T-cell (primary cell): Measurements from ENCODE around the gene TRIM17. TPM values are rescaled to one million over a fixed set of nuclear protein-coding genes. Genes with fewer than 3 reads are reported as not detected.

ENCODE experiments used
- ATAC-seq, 4 experiments: fragments of 200-7000 bp in 3 of 4; fragments of 150-1000 bp in 1 of 4; cut with Tn5 transposase; replicated peaks in 1 of 4; 1 replicate in 3 of 4; 2 replicates in 1 of 4; pipeline ENCODE4 v1.10.0; 2021; ENCODE audit warnings: moderate library complexity in 3 of 4, mild to moderate bottlenecking in 2 of 4, moderate number of reproducible peaks in 1 of 4
- CTCF ChIA-PET, 2 donors: fragments of 300-600 bp; sonication (Branson Sonifier 250); formaldehyde crosslinking; loops; one replicate each; lab custom pipeline; 2022; ENCODE audit warnings: antibody characterized with exemption in 2 of 2; lab: Charles Lee
- POLR2A ChIA-PET, 2 donors: fragments of 300-600 bp; sonication (Branson Sonifier 250); formaldehyde crosslinking; loops; one replicate each; lab custom pipeline; 2022; ENCODE audit warnings: antibody characterized with exemption in 2 of 2; lab: Charles Lee
- DNase-seq, 35 experiments: peaks; one replicate each; pipeline versions ENCODE4 v3.0.0 to v3.0.0-alpha.2; 2013 to 2023
- H3K27ac ChIP-seq: one replicate; pipeline ENCODE4 v1.5.1; 2013; ENCODE audit warnings: low read length
- H3K27me3 ChIP-seq, 2 experiments: replicated peaks in 1 of 2; 1 replicate in 1 of 2; 2 replicates in 1 of 2; pipeline versions ENCODE4 v1.6.1 to v1.7.0; 2013; ENCODE audit warnings: low read length in 1 of 2, mixed read lengths in 1 of 2; ENCODE audit not compliant: control insufficient read depth in 2 of 2, insufficient read depth in 2 of 2; ENCODE audit errors: extremely low read depth in 1 of 2
- H3K36me3 ChIP-seq, 2 donors: 1 replicate in 1 of 2; 2 replicates in 1 of 2; pipeline versions ENCODE4 v1.6.1 to v1.7.0; 2013; ENCODE audit warnings: low read length in 1 of 2; ENCODE audit not compliant: control insufficient read depth in 2 of 2, insufficient read depth in 1 of 2; ENCODE audit errors: extremely low read depth in 1 of 2
- H3K4me1 ChIP-seq, 2 experiments: 1 replicate in 1 of 2; 2 replicates in 1 of 2; pipeline versions ENCODE4 v1.6.1 to v1.7.0; 2013; ENCODE audit warnings: low read length in 2 of 2, mixed read lengths in 1 of 2; ENCODE audit not compliant: insufficient read depth in 2 of 2, control insufficient read depth in 1 of 2; ENCODE audit errors: extremely low read depth in 1 of 2
- H3K4me3 ChIP-seq, 2 donors: 1 replicate in 1 of 2; 2 replicates in 1 of 2; pipeline versions ENCODE4 v1.5.1 to v1.7.0; 2013; ENCODE audit warnings: mild to moderate bottlenecking in 2 of 2, low read length in 1 of 2, moderate library complexity in 1 of 2; ENCODE audit not compliant: control insufficient read depth in 1 of 2; ENCODE audit errors: extremely low read depth in 1 of 2
- H3K9me3 ChIP-seq: 2 replicates; pipeline ENCODE4 v1.7.0; 2013
- H3K27ac Mint-ChIP-seq, 2 donors: one replicate each; pipeline ENCODE4 v1.8.0; 2020 to 2021; ENCODE audit warnings: mild to moderate bottlenecking in 2 of 2, mixed read lengths in 2 of 2
- H3K27me3 Mint-ChIP-seq, 2 donors: one replicate each; pipeline ENCODE4 v1.8.0; 2021 to 2022; ENCODE audit warnings: mixed read lengths in 2 of 2
- H3K36me3 Mint-ChIP-seq: one replicate; pipeline ENCODE4 v1.8.0; 2021; ENCODE audit warnings: mixed read lengths
- H3K4me1 Mint-ChIP-seq, 3 donors: one replicate each; pipeline ENCODE4 v1.8.0; 2020 to 2022; ENCODE audit warnings: mixed read lengths in 3 of 3, mild to moderate bottlenecking in 1 of 3
- H3K4me3 Mint-ChIP-seq, 3 donors: one replicate each; pipeline ENCODE4 v1.8.0; 2020 to 2022; ENCODE audit warnings: mild to moderate bottlenecking in 3 of 3, mixed read lengths in 3 of 3, moderate library complexity in 3 of 3
- H3K9me3 Mint-ChIP-seq, 3 donors: one replicate each; pipeline ENCODE4 v1.8.0; 2020 to 2022; ENCODE audit warnings: mixed read lengths in 3 of 3
- WGBS: methylation state at CpG from one replicate; pipeline ENCODE4 v1.1.5; 2013; ENCODE audit warnings: missing lambda C conversion rate; ENCODE audit not compliant: insufficient coverage; 5-methylcytosine and 5-hydroxymethylcytosine counted together
- total RNA-seq, 35 experiments: library from RNA in 6 of 35; stranded (reverse) in 6 of 35; fragments of 120-200 nt in 1 of 35; gene quantifications; one replicate each; pipeline versions ENCODE4 v1.2.1 to v1.2.4 and lab custom pipeline; 2013 to 2026

Gene TRIM17
- total RNA-seq, 5 donors from 2014 or later (not counting 1 experiment from before 2014, with no cell fraction given) = 0.90 to 4.7 (median 1.7) TPM

DNA sequence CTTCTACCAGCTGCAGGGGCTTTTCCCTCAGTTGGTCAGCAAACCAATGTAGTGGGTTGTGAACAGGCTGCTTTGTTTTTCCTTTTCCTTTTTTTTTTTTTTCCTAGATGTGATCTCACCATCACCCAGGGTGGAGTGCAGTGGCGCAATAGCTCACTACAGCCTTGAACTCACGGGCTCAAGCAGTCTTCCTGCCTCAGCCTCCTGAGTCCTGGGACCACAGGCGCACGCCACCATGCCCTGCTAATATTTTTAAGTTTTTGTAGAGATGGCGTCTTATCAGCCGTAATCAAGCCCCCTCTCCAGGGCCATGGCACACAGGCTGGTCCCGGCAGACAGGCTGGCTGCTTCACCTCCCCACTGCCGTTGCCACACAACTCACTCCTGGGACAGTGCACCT lies 6.6 kb downstream of the TRIM17 start:
- WGBS = 96% methylated on average over 4 of the region's 8 CpGs
- no peaks in the 10 kb centered on the region for H3K9me3 ChIP-seq
- Mint-ChIP-seq H3K4me3 (no peak overlapping the region), H3K9me3 (no peaks in the 10 kb centered on the region), H3K4me1 (peaks cover 8 to 23% (median 19%) of the 10 kb centered on the region in 3 donors), H3K36me3 (no peaks in the 10 kb centered on the region), H3K27ac (peak overlapping the region in 1 of 2 donors; percentile 23), H3K27me3 (no peaks in the 10 kb centered on the region)
- peaks cover 10 to 29% of the 10 kb centered on the region in 2 experiments for H3K4me1 ChIP-seq
- ATAC-seq = no peak
- POLR2A ChIA-PET = no interaction called here
- H3K27me3 ChIP-seq = no peaks in the 10 kb centered on the region
- H3K4me3 ChIP-seq = no peak overlapping the region
- no peaks in the 10 kb centered on the region for H3K36me3 ChIP-seq
- CTCF ChIA-PET = interaction anchor here (0.6 to 0.7 kb wide), 2 partner anchors 88 to 1742 kb away, joined by 3 read pairs; no protein-coding TSS in a partner anchor
- H3K27ac ChIP-seq = no peak overlapping the region
- no peak for DNase-seq

DNA sequence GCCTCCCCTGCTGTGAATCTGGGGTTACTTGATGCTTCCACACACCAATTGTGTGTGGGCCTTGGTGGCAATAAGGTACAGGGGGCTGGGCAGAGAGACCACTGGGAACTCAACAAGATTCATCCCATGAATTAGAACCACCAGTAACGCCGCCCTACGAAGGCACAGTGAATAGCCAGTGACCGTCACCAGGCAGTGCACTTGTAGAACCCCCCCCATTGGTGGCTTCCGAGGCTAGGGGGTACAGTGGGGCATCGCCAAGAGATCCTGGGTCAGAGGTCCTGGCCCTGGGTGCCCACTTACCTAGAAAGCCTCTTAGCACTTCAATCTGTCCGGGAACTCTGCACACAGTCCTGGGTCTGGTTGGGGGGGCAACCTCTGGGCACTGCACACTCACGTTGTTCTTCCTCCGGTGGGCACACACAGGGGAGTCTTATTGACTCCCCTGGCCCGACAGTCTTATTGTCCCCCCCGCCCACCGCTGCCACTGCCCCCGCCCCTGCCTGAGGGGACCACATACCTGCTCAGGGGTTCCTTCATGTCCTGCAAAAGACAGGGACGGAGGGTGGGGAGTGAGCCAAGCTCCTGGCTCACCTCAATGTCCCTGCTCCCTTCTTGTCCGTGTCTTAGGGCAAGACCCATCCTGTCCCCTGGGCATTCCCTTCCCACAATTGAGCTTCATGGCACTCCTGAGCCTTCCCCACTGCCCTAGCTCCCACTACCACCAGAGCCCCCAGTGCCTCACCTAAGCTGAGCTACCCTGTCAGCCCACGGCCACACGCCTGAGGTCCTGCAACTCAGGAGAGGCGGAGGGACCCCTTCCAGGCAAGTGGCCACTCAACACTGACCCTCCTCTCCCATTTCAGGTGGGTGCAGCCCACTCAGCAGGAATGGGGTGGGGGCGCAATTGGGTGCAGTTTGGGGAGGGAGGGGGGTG lies 7.5 kb downstream of the TRIM17 start:
- CTCF ChIA-PET = interaction anchor here in 1 of 2 donors (0.7 kb wide), 1 partner anchor 1741 kb away, joined by 3 read pairs; no protein-coding TSS in a partner anchor
- H3K27me3 Mint-ChIP-seq = no peaks in the 10 kb centered on the region
- Histone ChIP-seq H3K4me1 (peaks cover 18 to 37% of the 10 kb centered on the region in 2 experiments), H3K36me3 (peaks cover 0 to 2% of the 10 kb centered on the region in 2 donors), H3K27ac (no peak overlapping the region), H3K27me3 (no peaks in the 10 kb centered on the region), H3K4me3 (no peak overlapping the region), H3K9me3 (no peaks in the 10 kb centered on the region)
- H3K4me1 Mint-ChIP-seq = peaks cover 17 to 31% (median 28%) of the 10 kb centered on the region in 3 donors
- H3K36me3 Mint-ChIP-seq = no peaks in the 10 kb centered on the region
- POLR2A ChIA-PET = no interaction called here
- ATAC-seq (no peak), DNase-seq (no peak)
- H3K9me3 Mint-ChIP-seq = no peaks in the 10 kb centered on the region
- H3K27ac Mint-ChIP-seq = peak overlapping the region in 1 of 2 donors; percentile 22
- WGBS = 93% methylated on average over 16 of the region's 19 CpGs
- peak overlapping the region; percentile 9 to 93 (median 41) for H3K4me3 Mint-ChIP-seq

DNA sequence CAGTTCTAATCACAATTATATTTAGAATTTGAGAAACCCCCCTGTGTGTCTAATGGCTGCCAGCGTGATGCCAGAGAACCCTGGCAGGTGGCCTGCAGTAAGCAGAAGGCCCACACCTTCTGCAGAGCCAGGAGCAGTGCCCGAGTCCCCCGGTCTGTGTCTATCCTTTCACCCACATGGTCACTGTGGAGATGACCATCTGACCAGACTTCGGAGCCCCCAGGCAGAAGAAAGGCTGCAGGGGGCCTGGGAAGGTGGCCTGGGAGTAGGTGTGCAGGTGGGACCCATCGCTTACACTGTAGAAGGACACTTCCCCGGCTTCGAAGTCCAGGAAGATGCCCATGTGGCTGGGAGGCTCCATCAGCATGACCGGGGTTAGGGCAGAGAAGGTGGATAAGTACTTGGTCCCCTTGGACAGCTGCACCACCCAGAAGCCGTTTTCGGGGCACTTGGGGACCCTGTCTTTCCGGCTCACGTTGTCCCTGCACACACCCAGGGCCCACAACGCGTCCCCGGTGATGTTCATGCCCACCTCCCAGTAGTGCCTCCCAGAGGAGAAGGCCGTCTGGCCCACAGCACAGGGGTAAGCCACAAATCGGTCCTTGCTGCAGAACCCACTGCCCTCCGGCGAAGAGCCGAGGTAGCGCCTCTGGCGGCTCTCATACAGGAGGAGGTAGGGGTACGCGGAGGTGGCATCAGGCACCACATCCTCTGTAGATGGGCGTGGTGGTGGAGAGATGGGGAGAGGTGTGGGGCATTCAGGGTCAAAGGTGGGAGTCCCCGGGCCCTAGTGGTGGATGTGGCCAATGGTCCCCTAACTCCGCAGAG lies 8.4 kb downstream of the TRIM17 start:
- no peaks in the 10 kb centered on the region for H3K27me3 ChIP-seq
- Mint-ChIP-seq H3K9me3 (no peaks in the 10 kb centered on the region), H3K36me3 (no peaks in the 10 kb centered on the region), H3K27me3 (no peaks in the 10 kb centered on the region), H3K4me1 (peaks cover 26 to 40% (median 37%) of the 10 kb centered on the region in 3 donors), H3K4me3 (peak overlapping the region; percentile 67 to 93 (median 89)), H3K27ac (peak overlapping the region in 1 of 2 donors; percentile 66)
- peaks cover 18 to 46% of the 10 kb centered on the region in 2 experiments for H3K4me1 ChIP-seq
- 89% methylated on average over 21 of the region's 27 CpGs for WGBS
- H3K36me3 ChIP-seq = peaks cover 0 to 7% of the 10 kb centered on the region in 2 donors
- no peak overlapping the region for H3K27ac ChIP-seq
- DNase-seq (no peak), ATAC-seq (no peak)
- ChIA-PET CTCF (no interaction called here), POLR2A (no interaction called here)
- no peaks in the 10 kb centered on the region for H3K9me3 ChIP-seq
- no peak overlapping the region for H3K4me3 ChIP-seq

DNA sequence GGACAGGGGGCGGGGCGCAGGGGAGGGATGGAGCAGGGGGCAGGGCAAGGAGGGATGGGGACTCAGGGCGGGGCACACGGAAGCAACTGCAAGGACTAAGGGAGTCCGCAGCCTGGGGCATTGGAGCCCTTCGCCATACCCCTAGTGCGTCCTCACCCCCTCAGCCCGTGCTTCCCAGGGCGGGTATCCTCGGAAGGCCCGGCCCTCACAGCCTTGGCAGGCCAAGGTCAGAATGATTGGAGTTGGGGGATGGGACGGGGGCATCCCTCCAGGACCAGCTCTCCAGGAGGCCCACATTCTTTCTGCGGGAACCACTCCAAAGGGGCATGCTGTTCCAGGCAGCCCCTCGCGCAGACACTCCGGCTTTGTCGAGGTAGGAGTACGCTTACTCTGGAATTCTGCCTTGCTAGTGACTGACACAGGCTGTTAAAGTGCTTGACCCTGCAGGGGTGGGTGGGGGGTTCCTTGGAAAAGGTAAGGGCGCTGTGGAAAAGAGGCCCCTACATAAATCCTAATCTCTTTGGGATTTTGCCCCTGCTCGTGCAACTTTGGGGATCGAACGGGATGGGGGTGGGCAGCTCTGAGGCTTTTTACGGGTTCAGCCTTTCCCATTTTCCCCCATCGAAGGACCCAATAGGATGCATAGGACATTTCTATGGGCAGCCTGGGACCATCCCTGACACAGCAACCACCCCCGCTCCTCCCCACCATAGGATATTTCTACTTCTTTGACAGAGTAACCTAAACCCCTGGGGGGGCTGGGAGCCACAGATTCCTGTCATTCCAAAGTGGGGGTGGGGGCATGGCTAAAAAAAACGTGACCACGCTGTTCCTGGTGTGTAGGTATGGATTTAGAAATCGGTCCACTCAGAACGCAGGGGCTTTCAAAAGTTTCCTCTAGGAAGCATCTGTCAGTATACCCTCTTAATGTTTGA lies 9.3 kb downstream of the TRIM17 start:
- Mint-ChIP-seq H3K27me3 (no peaks in the 10 kb centered on the region), H3K4me3 (peak overlapping the region; percentile 89 to 93 (median 93)), H3K4me1 (peaks cover 32 to 49% (median 45%) of the 10 kb centered on the region in 3 donors), H3K36me3 (no peaks in the 10 kb centered on the region), H3K9me3 (no peaks in the 10 kb centered on the region), H3K27ac (peak overlapping the region in 1 of 2 donors; percentile 77)
- Histone ChIP-seq H3K4me1 (peaks cover 18 to 55% of the 10 kb centered on the region in 2 experiments), H3K27ac (peak overlapping the region; percentile 42), H3K36me3 (peaks cover 0 to 16% of the 10 kb centered on the region in 2 donors), H3K4me3 (peak overlapping the region; percentile 73 to 74), H3K27me3 (no peaks in the 10 kb centered on the region), H3K9me3 (no peaks in the 10 kb centered on the region)
- ChIA-PET POLR2A (interaction anchor here (0.6 to 0.7 kb wide), 4 partner anchors 8 to 847 kb away, joined by 6 to 13 read pairs (median 12); no protein-coding TSS in a partner anchor), CTCF (interaction anchor here in 1 of 2 donors (0.6 to 0.7 kb wide), 2 partner anchors 1003 to 1155 kb away, joined by 7 read pairs; no protein-coding TSS in a partner anchor)
- ATAC-seq (no peak), DNase-seq (no peak)
- WGBS = 32% methylated on average over 12 of the region's 29 CpGs

DNA sequence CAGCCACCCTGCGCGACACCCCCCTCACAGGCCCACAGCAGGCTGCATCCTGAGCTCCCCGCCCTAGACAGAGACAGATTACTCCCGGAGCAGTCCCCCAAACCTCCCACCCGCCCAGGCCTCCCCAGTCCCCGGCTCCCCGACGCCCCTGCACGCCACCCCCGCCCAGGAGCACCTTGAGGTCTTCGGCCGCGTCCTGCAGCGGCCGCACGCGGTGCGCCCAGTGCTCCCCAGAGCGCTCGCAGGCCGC lies 10.8 kb downstream of the TRIM17 start:
- peaks cover 0 to 27% of the 10 kb centered on the region in 2 donors for H3K36me3 ChIP-seq
- peak overlapping the region; percentile 66 to 73 for H3K4me3 ChIP-seq
- peak in 3 of 4 experiments; percentile 1 to 10 (median 2) for ATAC-seq
- CTCF ChIA-PET = interaction anchor here (0.7 to 1.3 kb wide), 3 partner anchors 11 to 383 kb away, joined by 3 to 8 read pairs (median 4); partner anchors contain the start of gene TRIM17 (in 1 of the 2)
- Mint-ChIP-seq H3K36me3 (peaks cover 3% of the 10 kb centered on the region), H3K27me3 (no peaks in the 10 kb centered on the region), H3K4me1 (peaks cover 47 to 60% (median 55%) of the 10 kb centered on the region in 3 donors), H3K27ac (peak overlapping the region; percentile 87), H3K4me3 (peak overlapping the region; percentile 89 to 93 (median 93)), H3K9me3 (no peaks in the 10 kb centered on the region)
- no peak overlapping the region for H3K27ac ChIP-seq
- H3K4me1 ChIP-seq = peaks cover 20 to 69% of the 10 kb centered on the region in 2 experiments
- no peaks in the 10 kb centered on the region for H3K27me3 ChIP-seq
- POLR2A ChIA-PET = interaction anchor here in 1 of 2 donors (0.7 kb wide), 1 partner anchor 237 kb away, joined by 3 read pairs; no protein-coding TSS in a partner anchor
- DNase-seq = no peak
- under 1% methylated on average over 21 of the region's 21 CpGs for WGBS
- H3K9me3 ChIP-seq = no peaks in the 10 kb centered on the region
